Activated CD4-positive, alpha-beta T cell treated with anti-CD3 and anti-CD28 coated beads, Interleukin-2, amount 10 ng/mL, durations not matched to agents 24 days and 14 days (primary cell): ENCODE data around the gene CFD. TPM values are rescaled to one million over a fixed set of nuclear protein-coding genes. Genes with fewer than 3 reads are reported as not detected.
"Not testable (repeated sequence)": the region's sequence is repeated elsewhere in the genome, so short reads cannot be mapped to it uniquely, and the experiment has no call there.

Experiments
- DNase-seq: peaks from one replicate; pipeline ENCODE4 v3.0.0; 2022
- H3K27ac Mint-ChIP-seq: one replicate; pipeline ENCODE4 v1.8.0; 2022; ENCODE audit warnings: mild to moderate bottlenecking, mixed read lengths
- H3K27me3 Mint-ChIP-seq: one replicate; pipeline ENCODE4 v1.8.0; 2022; ENCODE audit warnings: mixed read lengths
- H3K36me3 Mint-ChIP-seq: one replicate; pipeline ENCODE4 v1.8.0; 2022; ENCODE audit warnings: low read depth, mild to moderate bottlenecking, mixed read lengths
- H3K4me1 Mint-ChIP-seq: one replicate; pipeline ENCODE4 v1.8.0; 2021; ENCODE audit warnings: mixed read lengths
- H3K4me3 Mint-ChIP-seq: one replicate; pipeline ENCODE4 v1.8.0; 2022; ENCODE audit warnings: mild to moderate bottlenecking, moderate library complexity, mixed read lengths
- H3K9me3 Mint-ChIP-seq: one replicate; pipeline ENCODE4 v1.8.0; 2021; ENCODE audit warnings: mixed read lengths
- intact Hi-C: fragments of 100-400 bp; cut with micrococcal nuclease; formaldehyde crosslinking; loops from one replicate; pipeline ENCODE4 v1.15.1; 2023
- total RNA-seq: library from RNA; stranded (reverse); gene quantifications from 2 replicates; pipeline ENCODE4 v1.2.3, GENCODE V29; 2022

CFD gene
- total RNA-seq, 1 donor from 2014 or later = 2.5 TPM

GRCh38 chr19:820212-820611 is 39.3 kb upstream of the CFD start:
- Mint-ChIP-seq H3K36me3 (peaks cover 16% of the 10 kb centered on the region), H3K27me3 (peaks cover 24% of the 10 kb centered on the region), H3K9me3 (peaks cover 15% of the 10 kb centered on the region)
- not testable (repeated sequence) for DNase-seq, H3K4me3 Mint-ChIP-seq, H3K27ac Mint-ChIP-seq, H3K4me1 Mint-ChIP-seq
- intact Hi-C loops = loop anchor here (10.0 kb wide), 1 partner anchor 45 kb away; no protein-coding TSS in a partner anchor

- no peak overlapping the region for H3K4me3 Mint-ChIP-seq
- DNase-seq = no peak
- H3K27me3 Mint-ChIP-seq = peaks cover 24% of the 10 kb centered on the region
- intact Hi-C loops = loop anchor here (10.0 kb wide), 1 partner anchor 47 kb away; no protein-coding TSS in a partner anchor
- no peaks in the 10 kb centered on the region for H3K4me1 Mint-ChIP-seq
- H3K36me3 Mint-ChIP-seq = peaks cover 8% of the 10 kb centered on the region
- peaks cover 8% of the 10 kb centered on the region for H3K9me3 Mint-ChIP-seq
- H3K27ac Mint-ChIP-seq = no peak overlapping the region
These were observed 38.1 kb upstream of the CFD start for GRCh38 chr19:821231-821824.

- H3K27ac Mint-ChIP-seq = no peak within 1 kb of the TSS
- peaks cover 1% of the 10 kb centered on the region for H3K9me3 Mint-ChIP-seq
- H3K36me3 Mint-ChIP-seq = peaks cover 1% of the 10 kb centered on the region
- H3K4me3 Mint-ChIP-seq = no peak within 1 kb of the TSS
- intact Hi-C loops = loop anchor here (10.0 kb wide), 1 partner anchor 47 kb away; no protein-coding TSS in a partner anchor
- no peaks in the 10 kb centered on the region for H3K4me1 Mint-ChIP-seq
- no peak for DNase-seq
- peaks cover 24% of the 10 kb centered on the region for H3K27me3 Mint-ChIP-seq
These were observed 37.5 kb upstream of the CFD start, which contains the start of gene PLPPR3 for GRCh38 chr19:821825-822503. TSS of gene PLPPR3 (minus strand) at chr19:821955. CDS start at chr19:821559, 396 bp downstream.

GRCh38 chr19:823565-824121 is 35.8 kb upstream of the CFD start:
- Mint-ChIP-seq H3K27me3 (peaks cover 24% of the 10 kb centered on the region), H3K4me3 (no peak overlapping the region)

GRCh38 chr19:824885-825284 is 34.6 kb upstream of the CFD start:
- Mint-ChIP-seq H3K36me3 (no peaks in the 10 kb centered on the region), H3K9me3 (no peaks in the 10 kb centered on the region), H3K4me3 (no peak overlapping the region), H3K27ac (no peak overlapping the region), H3K27me3 (peaks cover 23% of the 10 kb centered on the region), H3K4me1 (no peaks in the 10 kb centered on the region)
- intact Hi-C loops = loop anchor here (10.0 kb wide), 1 partner anchor 50 kb away; no protein-coding TSS in a partner anchor
- no peak for DNase-seq

More at GRCh38 chr19:823565-824121, 35.8 kb upstream of the CFD start:
- Mint-ChIP-seq H3K9me3 (no peaks in the 10 kb centered on the region), H3K4me1 (no peaks in the 10 kb centered on the region), H3K36me3 (no peaks in the 10 kb centered on the region), H3K27ac (no peak overlapping the region)
- no peak for DNase-seq
- intact Hi-C loops = loop anchor here (10.0 kb wide), 1 partner anchor 49 kb away; no protein-coding TSS in a partner anchor

GRCh38 chr19:825897-826644 is 33.4 kb upstream of the CFD start:
- Mint-ChIP-seq H3K4me1 (no peaks in the 10 kb centered on the region), H3K9me3 (no peaks in the 10 kb centered on the region), H3K4me3 (no peak overlapping the region), H3K27me3 (peaks cover 18% of the 10 kb centered on the region), H3K27ac (no peak overlapping the region), H3K36me3 (no peaks in the 10 kb centered on the region)
- no peak for DNase-seq
- intact Hi-C loops = loop anchor here (10.0 kb wide), 1 partner anchor 51 kb away; no protein-coding TSS in a partner anchor

- intact Hi-C loops = loop anchor here (10.0 kb wide), 1 partner anchor 53 kb away; no protein-coding TSS in a partner anchor
- Mint-ChIP-seq H3K4me3 (no peak overlapping the region), H3K4me1 (no peaks in the 10 kb centered on the region), H3K36me3 (no peaks in the 10 kb centered on the region), H3K27ac (no peak overlapping the region), H3K27me3 (peaks cover 16% of the 10 kb centered on the region), H3K9me3 (no peaks in the 10 kb centered on the region)
- no peak for DNase-seq
These were observed 32.2 kb upstream of the CFD start for GRCh38 chr19:827314-827709.

GRCh38 chr19:827710-828321 is 31.6 kb upstream of the CFD start, which contains the start of gene AZU1:
TSS of gene AZU1 (plus strand) at chr19:827837. CDS start at chr19:827847, 10 bp downstream.
- H3K4me1 Mint-ChIP-seq = no peaks in the 10 kb centered on the region

GRCh38 chr19:829129-829758 is 30.2 kb upstream of the CFD start:
- Mint-ChIP-seq H3K4me3 (no peak overlapping the region), H3K36me3 (no peaks in the 10 kb centered on the region), H3K27ac (no peak overlapping the region), H3K9me3 (no peaks in the 10 kb centered on the region), H3K4me1 (no peaks in the 10 kb centered on the region), H3K27me3 (peaks cover 2% of the 10 kb centered on the region)
- intact Hi-C loops = loop anchor here (10.0 kb wide), 1 partner anchor 54 kb away; no protein-coding TSS in a partner anchor
- no peak for DNase-seq

More at GRCh38 chr19:827710-828321, 31.6 kb upstream of the CFD start, which contains the start of gene AZU1:
- H3K4me3 Mint-ChIP-seq = no peak within 1 kb of the TSS
- H3K36me3 Mint-ChIP-seq = no peaks in the 10 kb centered on the region
- H3K27ac Mint-ChIP-seq = no peak within 1 kb of the TSS
- intact Hi-C loops = loop anchor here (10.0 kb wide), 1 partner anchor 53 kb away; no protein-coding TSS in a partner anchor
- DNase-seq = no peak
- no peaks in the 10 kb centered on the region for H3K9me3 Mint-ChIP-seq
- peaks cover 14% of the 10 kb centered on the region for H3K27me3 Mint-ChIP-seq

GRCh38 chr19:831407-832369 is 27.8 kb upstream of the CFD start:
- Mint-ChIP-seq H3K36me3 (no peaks in the 10 kb centered on the region), H3K4me3 (no peak overlapping the region), H3K27ac (no peak overlapping the region), H3K27me3 (peaks cover 4% of the 10 kb centered on the region), H3K4me1 (peaks cover 3% of the 10 kb centered on the region), H3K9me3 (no peaks in the 10 kb centered on the region)
- DNase-seq = no peak
- intact Hi-C loops = no loop called here

- DNase-seq = no peak
- no peaks in the 10 kb centered on the region for H3K9me3 Mint-ChIP-seq
- H3K4me1 Mint-ChIP-seq = peaks cover 3% of the 10 kb centered on the region
- no peaks in the 10 kb centered on the region for H3K36me3 Mint-ChIP-seq
- no peak overlapping the region for H3K27ac Mint-ChIP-seq
- peaks cover 7% of the 10 kb centered on the region for H3K27me3 Mint-ChIP-seq
- no peak overlapping the region for H3K4me3 Mint-ChIP-seq
- intact Hi-C loops = no loop called here
These were observed 25.2 kb upstream of the CFD start for GRCh38 chr19:834216-834615.
